Gastroesophageal sphincter (tissue), 3 donors: ENCODE data around the gene NBPF15.
"Not testable (repeated sequence)": the region's sequence is repeated elsewhere in the genome, so short reads cannot be mapped to it uniquely, and the experiment has no call there.

ENCODE experiments used
- POLR2A ChIP-seq, 2 donors: fragments of 450-650 bp; IDR thresholded peaks; one replicate each; pipeline ENCODE4 v1.6.1; 2017; ENCODE audit warnings: antibody characterized with exemption in 2 of 2, mild to moderate bottlenecking in 2 of 2, moderate library complexity in 1 of 2
- TF ChIP-seq, protein P1 (sequence below), 4 experiments: fragments of 200-600 bp in 2 of 4; fragments of 450-650 bp in 2 of 4; sonication (generic) in 1 of 4; IDR thresholded peaks; one replicate each; pipeline ENCODE4 v1.5.1; 2017 to 2019; ENCODE audit warnings: antibody characterized with exemption in 4 of 4, mild to moderate bottlenecking in 2 of 4, moderate library complexity in 2 of 4

DNA sequence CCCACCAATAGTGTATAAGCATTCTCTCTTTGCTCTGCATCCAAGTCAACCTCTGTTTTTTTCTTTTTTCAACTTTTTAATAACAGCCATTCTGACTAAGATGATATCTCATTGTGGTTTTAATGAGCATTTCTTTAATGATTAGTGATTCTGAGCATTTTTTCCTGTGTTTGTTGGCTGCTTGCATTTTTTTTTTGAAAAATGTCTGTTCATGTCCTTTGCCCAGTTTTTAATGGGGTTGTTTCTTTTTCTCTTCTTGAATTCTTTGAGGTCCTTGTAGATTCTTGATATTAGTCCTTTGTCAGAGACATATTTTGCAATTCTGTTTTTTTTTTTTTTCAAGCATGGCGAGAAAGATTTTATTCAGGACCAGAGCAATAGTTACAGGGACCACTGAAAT, 35.0 kb upstream of the NBPF15 start:
- TF ChIP-seq POLR2A (IDR thresholded peaks at IDR 0.05): not testable (repeated sequence)
- TF ChIP-seq, protein P1, sequence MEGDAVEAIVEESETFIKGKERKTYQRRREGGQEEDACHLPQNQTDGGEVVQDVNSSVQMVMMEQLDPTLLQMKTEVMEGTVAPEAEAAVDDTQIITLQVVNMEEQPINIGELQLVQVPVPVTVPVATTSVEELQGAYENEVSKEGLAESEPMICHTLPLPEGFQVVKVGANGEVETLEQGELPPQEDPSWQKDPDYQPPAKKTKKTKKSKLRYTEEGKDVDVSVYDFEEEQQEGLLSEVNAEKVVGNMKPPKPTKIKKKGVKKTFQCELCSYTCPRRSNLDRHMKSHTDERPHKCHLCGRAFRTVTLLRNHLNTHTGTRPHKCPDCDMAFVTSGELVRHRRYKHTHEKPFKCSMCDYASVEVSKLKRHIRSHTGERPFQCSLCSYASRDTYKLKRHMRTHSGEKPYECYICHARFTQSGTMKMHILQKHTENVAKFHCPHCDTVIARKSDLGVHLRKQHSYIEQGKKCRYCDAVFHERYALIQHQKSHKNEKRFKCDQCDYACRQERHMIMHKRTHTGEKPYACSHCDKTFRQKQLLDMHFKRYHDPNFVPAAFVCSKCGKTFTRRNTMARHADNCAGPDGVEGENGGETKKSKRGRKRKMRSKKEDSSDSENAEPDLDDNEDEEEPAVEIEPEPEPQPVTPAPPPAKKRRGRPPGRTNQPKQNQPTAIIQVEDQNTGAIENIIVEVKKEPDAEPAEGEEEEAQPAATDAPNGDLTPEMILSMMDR (IDR thresholded peaks at IDR 0.05): not testable (repeated sequence)
